ENCODE results near the gene MAPK10.

GRCh38 chr4:86357608-86358007, 2.2 kb downstream of the MAPK10 start:
- TF ChIP-seq CTCF (IDR thresholded peaks at IDR 0.05; ENCODE audit: low read depth, low read length) (no peak), EZH2phosphoT487 (IDR thresholded peaks at IDR 0.05; ENCODE audit: low read depth) (no peak)
